HL-60 (cell line): ENCODE measurements around the gene RHOD.
A peak's percentile ranks its signal among the peaks of the same experiment; 100 is the strongest.

Experiments
- DNase-seq, 2 experiments: peaks; one replicate each; pipeline ENCODE4 v3.0.0-alpha.2; 2010 to 2020; ENCODE audit warnings: low read depth in 1 of 2, low spot score in 1 of 2
- H3K27ac ChIP-seq: fragments of 250-450 bp; sonication (Bioruptor Pico); replicated peaks from 2 replicates; pipeline ENCODE4 v1.5.1; 2020; ENCODE audit warnings: mild to moderate bottlenecking, moderate library complexity
- H3K27me3 ChIP-seq: fragments of 250-450 bp; sonication (Bioruptor Pico); 2 replicates; pipeline ENCODE4 v1.5.1; 2021; ENCODE audit warnings: mild to moderate bottlenecking, moderate library complexity; ENCODE audit not compliant: insufficient read depth, poor library complexity, severe bottlenecking
- H3K4me3 ChIP-seq: replicated peaks from 2 replicates; pipeline ENCODE4 v1.5.1; 2011; ENCODE audit warnings: mild to moderate bottlenecking, control low read depth, low read length; ENCODE audit not compliant: insufficient read depth
- GABPA ChIP-seq: IDR thresholded peaks from 2 replicates; pipeline ENCODE4 v1.6.1; 2012; ENCODE audit warnings: low read depth
- POLR2AphosphoS5 ChIP-seq: IDR thresholded peaks from 2 replicates; pipeline ENCODE4 v1.6.1; 2012; ENCODE audit warnings: low read depth
- SPI1 ChIP-seq: IDR thresholded peaks from 2 replicates; pipeline ENCODE4 v1.6.1; 2012; ENCODE audit warnings: low read depth, mild to moderate bottlenecking, borderline replicate concordance
- long read RNA-seq: library from polyadenylated mRNA; unstranded; transcript quantifications from one replicate; pipeline ENCODE4 v2.0.0, GENCODE V29; 2020
- TF ChIP-seq, protein P1 (sequence below): IDR thresholded peaks from 2 replicates; pipeline ENCODE4 v1.6.1; 2012; ENCODE audit warnings: low read depth; ENCODE audit not compliant: insufficient replicate concordance
- TF ChIP-seq, protein P2 (sequence below): IDR thresholded peaks from one replicate; pipeline ENCODE4 v1.5.1; 2011; ENCODE audit warnings: low read length, control low read depth, inconsistent platforms; ENCODE audit not compliant: insufficient read depth

The RHOD gene, protein sequence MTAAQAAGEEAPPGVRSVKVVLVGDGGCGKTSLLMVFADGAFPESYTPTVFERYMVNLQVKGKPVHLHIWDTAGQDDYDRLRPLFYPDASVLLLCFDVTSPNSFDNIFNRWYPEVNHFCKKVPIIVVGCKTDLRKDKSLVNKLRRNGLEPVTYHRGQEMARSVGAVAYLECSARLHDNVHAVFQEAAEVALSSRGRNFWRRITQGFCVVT
- long read RNA-seq, result 0 reads

DNA sequence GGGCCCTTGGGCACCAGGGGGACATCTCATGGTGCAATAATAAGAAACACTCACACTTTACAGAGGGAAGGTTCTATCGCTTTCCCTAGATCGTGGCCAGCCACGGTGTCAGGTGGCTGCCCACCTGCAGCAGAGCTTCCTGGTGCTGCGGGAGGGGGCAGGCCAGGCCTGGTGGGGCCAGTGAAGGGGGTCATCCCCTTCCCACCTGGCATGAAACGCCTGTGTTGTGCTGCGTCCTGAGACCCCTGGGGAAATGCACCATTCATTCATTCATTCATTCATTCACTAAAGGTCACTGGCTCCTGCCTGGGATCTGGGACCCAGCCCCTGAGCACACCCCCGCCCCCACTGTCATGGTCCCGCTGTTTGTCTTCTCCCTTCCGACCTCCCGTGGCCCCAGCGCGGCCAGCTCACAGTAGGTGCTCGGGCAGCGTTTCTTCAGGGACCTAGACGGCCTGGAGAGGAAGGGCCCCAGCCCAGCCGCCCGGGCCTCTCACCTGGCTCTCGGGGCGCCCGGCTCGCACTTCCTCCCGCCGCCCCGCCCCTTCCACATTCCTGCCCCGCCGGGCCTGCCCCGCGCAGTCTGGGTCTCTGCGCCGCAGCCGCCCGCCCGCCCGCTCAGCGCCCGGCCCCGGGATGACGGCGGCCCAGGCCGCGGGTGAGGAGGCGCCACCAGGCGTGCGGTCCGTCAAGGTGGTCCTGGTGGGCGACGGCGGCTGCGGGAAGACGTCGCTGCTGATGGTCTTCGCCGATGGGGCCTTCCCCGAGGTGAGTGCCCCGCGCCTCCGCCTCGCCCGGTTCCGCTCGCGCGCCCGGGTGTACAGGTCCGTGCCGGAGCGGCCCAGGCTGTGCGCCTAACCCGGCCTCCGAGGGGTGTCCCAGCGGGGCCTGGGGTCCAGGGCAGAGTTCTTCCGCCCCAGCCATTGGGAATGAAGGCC lies at the start of gene RHOD:
RHOD (plus strand) TSS at position 581 of the 938 bp plus-strand sequence; CDS start at position 637, 56 bp downstream.
- TF ChIP-seq SPI1, result peak; percentile 61; the same call in 1 of the 2 replicates
- TF ChIP-seq, protein P1, sequence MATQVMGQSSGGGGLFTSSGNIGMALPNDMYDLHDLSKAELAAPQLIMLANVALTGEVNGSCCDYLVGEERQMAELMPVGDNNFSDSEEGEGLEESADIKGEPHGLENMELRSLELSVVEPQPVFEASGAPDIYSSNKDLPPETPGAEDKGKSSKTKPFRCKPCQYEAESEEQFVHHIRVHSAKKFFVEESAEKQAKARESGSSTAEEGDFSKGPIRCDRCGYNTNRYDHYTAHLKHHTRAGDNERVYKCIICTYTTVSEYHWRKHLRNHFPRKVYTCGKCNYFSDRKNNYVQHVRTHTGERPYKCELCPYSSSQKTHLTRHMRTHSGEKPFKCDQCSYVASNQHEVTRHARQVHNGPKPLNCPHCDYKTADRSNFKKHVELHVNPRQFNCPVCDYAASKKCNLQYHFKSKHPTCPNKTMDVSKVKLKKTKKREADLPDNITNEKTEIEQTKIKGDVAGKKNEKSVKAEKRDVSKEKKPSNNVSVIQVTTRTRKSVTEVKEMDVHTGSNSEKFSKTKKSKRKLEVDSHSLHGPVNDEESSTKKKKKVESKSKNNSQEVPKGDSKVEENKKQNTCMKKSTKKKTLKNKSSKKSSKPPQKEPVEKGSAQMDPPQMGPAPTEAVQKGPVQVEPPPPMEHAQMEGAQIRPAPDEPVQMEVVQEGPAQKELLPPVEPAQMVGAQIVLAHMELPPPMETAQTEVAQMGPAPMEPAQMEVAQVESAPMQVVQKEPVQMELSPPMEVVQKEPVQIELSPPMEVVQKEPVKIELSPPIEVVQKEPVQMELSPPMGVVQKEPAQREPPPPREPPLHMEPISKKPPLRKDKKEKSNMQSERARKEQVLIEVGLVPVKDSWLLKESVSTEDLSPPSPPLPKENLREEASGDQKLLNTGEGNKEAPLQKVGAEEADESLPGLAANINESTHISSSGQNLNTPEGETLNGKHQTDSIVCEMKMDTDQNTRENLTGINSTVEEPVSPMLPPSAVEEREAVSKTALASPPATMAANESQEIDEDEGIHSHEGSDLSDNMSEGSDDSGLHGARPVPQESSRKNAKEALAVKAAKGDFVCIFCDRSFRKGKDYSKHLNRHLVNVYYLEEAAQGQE, result no peak
- Histone ChIP-seq H3K27me3 (peaks cover 11% of the 10 kb centered on the region), H3K4me3 (0 out of 2 replicates have a peak within 1 kb of the TSS, but pooled peaks have one; percentile 1), H3K27ac (no peak within 1 kb of the TSS)
- peak in 1 of 2 experiments; percentile 21 for DNase-seq

DNA sequence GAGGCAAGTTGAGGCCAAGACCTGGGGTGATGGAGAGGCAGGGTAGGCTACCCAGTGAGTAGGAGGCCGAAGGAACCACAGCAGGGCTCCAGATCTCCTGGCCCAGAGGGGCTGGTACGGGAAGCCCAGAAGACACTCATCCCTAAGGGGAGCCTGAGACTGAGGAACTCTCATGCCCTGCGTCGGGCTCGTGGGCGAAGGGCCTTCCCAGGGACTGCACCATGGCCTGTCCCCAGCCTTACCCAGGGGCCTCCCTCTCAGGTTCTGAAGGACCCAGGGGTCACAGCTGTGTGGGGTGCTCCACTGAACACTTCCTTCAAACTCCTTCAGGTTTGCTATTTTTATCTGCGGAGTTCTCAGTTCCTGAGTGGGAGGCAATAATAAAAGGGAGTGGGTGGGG lies 49.5 kb upstream of the RHOD start:
- TF ChIP-seq GABPA (no peak), SPI1 (no peak), POLR2AphosphoS5 (no peak)
- TF ChIP-seq, protein P2, sequence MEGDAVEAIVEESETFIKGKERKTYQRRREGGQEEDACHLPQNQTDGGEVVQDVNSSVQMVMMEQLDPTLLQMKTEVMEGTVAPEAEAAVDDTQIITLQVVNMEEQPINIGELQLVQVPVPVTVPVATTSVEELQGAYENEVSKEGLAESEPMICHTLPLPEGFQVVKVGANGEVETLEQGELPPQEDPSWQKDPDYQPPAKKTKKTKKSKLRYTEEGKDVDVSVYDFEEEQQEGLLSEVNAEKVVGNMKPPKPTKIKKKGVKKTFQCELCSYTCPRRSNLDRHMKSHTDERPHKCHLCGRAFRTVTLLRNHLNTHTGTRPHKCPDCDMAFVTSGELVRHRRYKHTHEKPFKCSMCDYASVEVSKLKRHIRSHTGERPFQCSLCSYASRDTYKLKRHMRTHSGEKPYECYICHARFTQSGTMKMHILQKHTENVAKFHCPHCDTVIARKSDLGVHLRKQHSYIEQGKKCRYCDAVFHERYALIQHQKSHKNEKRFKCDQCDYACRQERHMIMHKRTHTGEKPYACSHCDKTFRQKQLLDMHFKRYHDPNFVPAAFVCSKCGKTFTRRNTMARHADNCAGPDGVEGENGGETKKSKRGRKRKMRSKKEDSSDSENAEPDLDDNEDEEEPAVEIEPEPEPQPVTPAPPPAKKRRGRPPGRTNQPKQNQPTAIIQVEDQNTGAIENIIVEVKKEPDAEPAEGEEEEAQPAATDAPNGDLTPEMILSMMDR, result no peak
- TF ChIP-seq, protein P1, result no peak
- H3K4me3 ChIP-seq, result no peak overlapping the region
- H3K27ac ChIP-seq, result no peak overlapping the region
- no peaks in the 10 kb centered on the region for H3K27me3 ChIP-seq
- no peak for DNase-seq

DNA sequence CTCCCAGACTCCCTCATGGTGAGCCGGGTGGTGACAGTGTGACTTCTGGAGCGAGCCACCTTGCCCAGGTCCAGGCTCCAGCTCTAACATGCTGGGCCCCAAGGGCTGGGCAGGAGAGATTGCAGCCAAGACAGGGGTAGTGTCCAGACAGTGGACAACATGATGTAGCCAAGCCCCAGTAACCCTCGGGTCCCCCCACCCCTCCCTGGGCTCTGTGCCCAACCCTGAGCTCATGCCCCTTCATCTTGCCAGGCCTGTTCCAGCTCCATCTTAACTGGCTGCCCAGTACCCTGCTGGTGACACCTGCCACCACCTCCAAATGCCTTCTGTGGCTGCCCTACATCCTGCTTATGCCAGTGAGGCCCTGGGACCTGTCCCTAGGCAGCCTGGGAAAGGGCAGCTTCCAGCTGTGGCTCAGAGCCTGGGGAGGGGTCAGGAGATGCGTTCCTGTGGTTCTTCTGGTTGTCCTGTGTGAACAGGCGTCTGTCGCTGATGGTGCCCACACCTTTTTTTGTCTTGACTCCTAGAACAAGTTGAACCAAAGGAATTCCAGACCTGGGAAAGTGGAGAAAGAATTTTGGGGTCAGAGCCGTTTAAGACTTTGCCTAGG lies 46.2 kb upstream of the RHOD start:
- no peak overlapping the region for H3K4me3 ChIP-seq
- H3K27ac ChIP-seq, result no peak overlapping the region
- peaks cover 3% of the 10 kb centered on the region for H3K27me3 ChIP-seq
- DNase-seq, result no peak
- TF ChIP-seq, protein P1, result no peak
- TF ChIP-seq GABPA (no peak), POLR2AphosphoS5 (no peak), SPI1 (no peak)
- TF ChIP-seq, protein P2, result no peak
